NOMO-1 treated with dmso at 0.1 percent for 144 hours (cell line): ENCODE measurements around the gene CISD3.

ENCODE experiments used
- DNase-seq: peaks from one replicate; lab custom pipeline; 2025; ENCODE audit not compliant: unreplicated experiment; lab: John Stamatoyannopoulos, UW

CISD3 gene

GRCh38 chr17:38742411-38743308, 12.5 kb downstream of the CISD3 start:
- DNase-seq, result no peak

GRCh38 chr17:38743556-38744171, 13.5 kb downstream of the CISD3 start:
- DNase-seq, result no peak

DNA sequence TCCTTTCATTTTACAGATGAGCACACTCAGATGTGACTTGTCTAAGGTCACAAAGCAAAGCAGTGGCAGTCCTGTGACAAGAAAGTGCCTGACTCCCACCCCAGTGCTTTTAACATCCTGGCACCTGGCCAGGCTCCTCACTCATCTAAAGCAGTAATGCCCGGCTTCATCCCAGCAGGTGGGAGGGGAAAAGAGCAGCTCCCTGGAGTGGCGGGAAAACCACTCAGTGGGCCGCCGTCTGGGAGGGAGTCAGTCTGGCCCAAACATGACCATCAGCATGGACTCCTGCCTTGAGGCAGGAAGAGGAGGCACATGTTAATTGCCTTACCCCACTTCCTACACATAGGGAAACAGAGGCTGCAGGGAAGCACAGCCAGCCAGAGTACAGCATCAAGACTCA, 15.4 kb downstream of the CISD3 start:
- no peak for DNase-seq

DNA sequence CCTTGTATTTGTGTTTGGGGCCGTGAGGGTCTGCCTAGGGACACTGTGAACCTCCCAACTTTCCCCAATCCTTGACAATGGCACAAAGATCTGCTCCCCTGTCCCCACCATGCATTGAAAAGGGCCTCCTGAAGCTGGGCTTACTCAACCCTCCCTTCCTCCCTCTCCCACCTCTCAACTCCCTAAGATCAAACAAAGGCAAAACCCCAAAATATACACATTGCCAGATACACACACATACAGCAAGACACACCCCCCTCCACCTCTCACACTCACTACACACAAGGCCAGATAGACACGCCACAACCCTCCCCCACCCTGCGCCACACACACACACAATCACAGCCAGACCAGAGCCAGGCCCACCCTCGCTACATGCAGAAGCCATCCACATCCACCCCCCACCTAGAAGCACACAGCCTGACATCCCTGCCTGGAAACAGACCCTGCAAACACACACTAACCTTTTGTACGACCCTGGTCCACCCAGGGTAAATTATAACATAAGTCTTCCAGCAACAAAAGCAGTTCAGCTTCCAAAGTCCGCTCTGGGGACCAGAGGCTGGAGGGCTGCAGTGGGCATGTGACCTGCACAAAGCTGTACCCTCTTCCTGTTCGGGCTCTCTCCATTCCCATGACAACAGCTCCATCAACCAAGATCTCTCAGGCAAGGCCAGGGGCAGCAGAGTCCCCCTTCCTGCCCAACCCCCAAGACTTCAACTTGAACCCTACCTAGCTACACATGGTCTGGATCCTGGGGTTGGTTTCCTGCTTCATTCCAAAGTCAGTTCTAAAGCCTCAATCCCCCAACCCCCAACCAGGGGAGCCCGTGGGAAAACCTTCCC, 16.1 kb downstream of the CISD3 start:
- no peak for DNase-seq

- no peak for DNase-seq
These were observed 16.8 kb downstream of the CISD3 start for GRCh38 chr17:38746849-38747462.

DNA sequence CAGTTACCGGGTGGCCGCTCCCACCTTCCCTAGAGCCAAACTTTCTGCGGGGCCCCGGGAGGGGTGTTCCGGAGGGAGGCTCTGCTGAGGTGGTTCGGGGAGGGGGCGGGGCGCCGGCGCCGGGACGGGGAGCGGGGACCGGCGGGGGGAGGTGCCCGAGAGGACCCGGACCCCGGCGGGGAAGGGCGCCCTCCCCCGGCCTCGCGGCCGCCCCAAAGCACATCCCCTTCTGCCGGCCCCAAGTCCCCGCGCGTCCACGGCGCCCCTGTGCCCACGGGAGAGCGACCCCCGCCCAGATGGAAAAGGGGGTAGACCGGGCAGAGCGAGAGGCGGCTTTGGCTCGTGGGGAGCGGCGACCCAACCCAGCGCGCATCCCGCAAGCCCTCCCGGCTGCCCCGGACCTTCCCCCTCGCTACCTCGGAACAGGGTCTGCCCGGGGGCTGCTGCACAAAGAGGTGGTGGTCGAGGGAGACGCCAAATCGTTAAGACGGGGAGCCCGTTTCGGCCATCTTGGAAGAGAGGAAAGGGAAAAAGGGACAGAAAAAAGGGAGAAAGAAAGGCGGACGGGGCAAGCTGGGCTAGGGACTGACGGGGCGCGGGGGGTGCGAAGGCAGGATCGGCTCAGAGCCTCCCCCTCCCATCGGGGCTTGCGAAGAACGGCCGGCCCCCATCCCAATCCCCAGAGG, 17.5 kb downstream of the CISD3 start:
- no peak for DNase-seq

DNA sequence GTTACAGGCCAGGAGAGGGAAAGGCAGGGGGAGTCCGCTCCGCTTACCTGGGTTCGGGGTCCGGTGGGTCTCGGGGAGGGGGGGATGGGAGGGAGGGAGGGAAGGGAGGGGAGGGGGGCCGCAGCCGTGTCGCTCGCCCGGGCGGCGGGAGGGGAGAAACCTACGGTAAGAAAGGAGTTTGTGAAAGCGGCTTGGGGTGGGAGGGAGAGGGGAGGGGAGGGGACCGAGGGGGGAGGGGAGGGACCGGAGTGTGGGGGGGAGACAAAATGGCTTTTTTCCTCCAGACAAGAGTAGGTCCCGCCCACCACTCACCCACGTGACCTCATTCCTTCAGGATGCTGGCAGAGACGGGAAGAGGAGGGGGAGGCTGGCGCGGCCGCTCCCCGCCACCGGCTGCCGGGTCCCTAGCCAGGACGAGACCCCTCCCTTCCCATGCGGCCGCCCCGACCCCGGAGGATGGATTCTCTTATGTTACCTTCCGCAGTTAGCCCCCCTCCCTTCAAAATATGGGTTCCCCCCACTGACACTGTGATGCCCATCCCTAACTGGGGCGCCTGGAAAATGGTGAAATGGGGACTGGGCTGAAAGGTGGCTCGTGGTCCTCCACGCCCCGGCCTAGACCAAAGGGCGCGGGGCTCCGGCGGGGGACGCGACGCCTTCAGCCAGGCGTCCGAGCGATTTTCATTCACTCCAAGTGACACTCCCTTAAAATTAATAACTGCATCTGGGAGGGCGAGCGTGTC, 18.2 kb downstream of the CISD3 start, which contains the start of gene PCGF2:
TSS of gene PCGF2 (minus strand) at position 188 of the 743 bp plus-strand sequence. CDS start 7,934 bp downstream, outside the sequence.
- no peak for DNase-seq

- no peak for DNase-seq
These were observed 18.7 kb downstream of the CISD3 start for GRCh38 chr17:38748892-38749222.

GRCh38 chr17:38749223-38750043, 19.3 kb downstream of the CISD3 start:
- DNase-seq, result no peak

DNA sequence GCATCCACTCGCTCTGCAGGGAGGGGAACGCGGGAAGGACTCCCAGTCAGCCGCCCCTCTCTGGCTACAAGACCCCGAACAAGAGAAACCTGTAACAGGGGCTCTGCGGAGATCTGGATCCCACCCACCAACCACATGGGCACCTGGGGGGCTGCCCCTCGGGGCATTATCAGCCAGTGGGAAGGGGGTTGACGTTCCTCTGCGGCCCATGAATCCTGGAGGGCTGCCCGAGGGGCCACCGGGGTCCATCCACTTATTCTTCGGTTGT, 19.8 kb downstream of the CISD3 start:
- no peak for DNase-seq

DNA sequence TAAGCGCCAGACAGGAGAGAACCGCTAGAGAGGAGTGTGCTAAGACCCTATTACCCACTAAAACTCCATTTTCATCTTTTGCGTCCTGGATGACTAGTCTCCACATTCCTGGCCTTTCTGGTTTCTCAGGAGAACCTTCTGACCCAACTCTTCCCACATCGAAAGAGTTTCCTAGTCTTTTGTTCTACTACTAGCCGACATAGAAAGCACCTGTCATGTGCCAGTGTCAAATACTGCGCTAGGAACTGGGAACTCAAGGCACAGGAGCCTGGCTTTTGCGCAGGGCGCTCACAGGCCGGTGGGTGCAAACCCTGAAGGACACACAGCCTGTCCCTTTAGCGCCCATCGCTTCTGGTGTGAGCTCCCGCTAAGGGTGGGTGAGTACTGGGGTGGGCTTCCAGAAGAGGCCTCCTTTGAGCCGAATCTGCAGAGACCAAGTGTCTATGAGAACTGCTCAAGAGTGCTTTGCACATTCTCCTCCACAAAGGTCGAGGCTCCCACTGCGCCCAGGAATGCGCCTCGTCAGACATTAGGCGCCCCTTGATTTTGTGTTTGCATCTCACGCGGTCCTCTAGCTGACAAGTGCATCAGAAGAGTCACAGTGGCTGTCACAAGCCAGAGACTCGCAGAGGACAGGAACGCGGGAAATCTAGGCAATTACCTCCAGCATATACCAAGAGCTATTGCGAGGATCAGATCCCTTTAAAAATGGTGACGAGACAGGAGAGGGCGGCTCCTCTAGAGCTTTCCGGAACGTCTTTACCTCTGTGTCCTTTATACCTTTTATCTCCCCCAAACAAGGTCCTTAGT, 20.4 kb downstream of the CISD3 start:
- no peak for DNase-seq

DNA sequence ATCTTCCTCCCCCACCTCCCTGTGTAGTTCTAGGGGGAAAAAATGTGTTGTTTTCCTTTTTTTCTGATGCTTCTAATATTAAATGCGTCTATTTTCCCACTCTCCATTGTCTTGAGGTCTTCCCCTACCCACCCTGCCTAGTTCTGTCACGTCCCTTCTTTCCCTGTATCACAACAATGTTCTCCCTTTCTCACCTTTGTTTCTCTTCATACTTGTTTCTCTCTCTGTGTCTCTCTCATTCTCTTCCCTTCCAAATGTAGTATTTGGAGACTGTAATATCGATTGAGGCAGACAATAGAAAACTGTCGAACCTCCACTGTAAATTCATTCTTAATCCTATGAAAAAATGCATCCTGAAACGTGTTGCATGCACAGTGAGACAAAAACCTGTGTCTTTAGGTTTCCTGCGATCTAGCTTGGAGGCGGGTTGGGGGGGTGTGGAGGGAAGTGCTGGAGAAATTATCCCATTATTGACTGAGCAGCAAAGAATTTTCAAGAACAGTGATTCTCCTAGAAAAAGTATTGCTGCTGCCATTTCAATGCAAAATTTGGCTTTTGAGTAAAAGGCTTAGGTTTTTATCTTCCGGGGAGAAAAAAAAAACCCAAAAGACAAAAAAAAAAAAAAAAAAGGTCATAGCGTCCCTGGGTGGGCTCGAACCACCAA, 21.1 kb downstream of the CISD3 start:
- DNase-seq, result no peak

- peak; percentile 46 for DNase-seq
These were observed 21.7 kb downstream of the CISD3 start for GRCh38 chr17:38751808-38752307.

DNA sequence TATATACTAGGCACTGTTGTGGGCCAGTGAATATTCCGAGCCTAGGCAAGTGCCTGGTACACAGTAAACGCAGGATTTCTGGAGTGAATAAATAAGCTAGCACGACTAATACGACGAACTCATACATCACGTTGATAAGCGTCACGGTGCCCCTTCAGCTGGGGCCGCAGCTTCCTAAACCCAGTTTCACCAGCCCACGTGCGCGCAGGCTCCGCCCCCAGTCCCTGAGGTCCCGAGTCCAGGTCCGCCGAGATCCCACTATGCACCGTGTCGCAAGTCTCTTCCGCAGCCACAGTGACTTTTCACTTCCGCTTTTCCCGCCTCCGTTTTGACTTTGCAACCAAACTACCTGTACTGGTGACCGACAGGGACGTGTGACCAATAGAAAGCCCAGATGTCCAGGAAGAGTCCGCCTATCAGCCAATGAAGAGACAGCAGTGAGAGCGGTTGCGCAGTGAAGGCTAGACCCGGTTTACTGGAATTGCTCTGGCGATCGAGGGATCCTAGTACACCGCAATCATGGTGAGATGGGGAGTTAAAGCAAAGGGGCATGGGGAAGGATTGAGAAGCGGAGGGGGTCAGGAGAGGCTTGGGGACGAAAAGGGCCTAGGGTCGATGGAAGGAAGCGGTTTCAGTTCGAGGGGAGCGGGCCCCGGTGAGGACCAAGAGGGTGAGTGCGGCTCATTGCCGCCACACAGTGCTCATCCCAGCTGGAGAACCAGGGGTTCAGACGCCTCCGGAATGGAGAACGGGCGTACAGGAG, 22.3 kb downstream of the CISD3 start, which contains the start of gene PSMB3:
TSS of gene PSMB3 (plus strand) at position 434 of the 763 bp plus-strand sequence. CDS start at position 520, 86 bp downstream.
- DNase-seq, result peak; percentile 100

DNA sequence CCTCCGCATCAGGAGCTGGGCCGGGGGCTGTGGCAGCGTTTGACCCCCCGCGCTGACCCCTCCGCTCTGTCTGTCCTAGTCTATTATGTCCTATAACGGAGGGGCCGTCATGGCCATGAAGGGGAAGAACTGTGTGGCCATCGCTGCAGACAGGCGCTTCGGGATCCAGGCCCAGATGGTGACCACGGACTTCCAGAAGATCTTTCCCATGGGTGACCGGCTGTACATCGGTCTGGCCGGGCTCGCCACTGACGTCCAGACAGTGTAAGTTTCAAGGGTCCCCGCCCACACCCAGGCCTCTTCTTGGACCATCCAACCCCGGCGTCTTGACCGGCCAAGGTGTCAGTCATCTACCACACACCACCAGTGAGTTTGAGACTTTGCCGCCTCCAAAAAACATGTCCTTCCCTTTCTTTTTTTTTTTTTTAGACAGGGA, 22.9 kb downstream of the CISD3 start:
- DNase-seq, result no peak

DNA sequence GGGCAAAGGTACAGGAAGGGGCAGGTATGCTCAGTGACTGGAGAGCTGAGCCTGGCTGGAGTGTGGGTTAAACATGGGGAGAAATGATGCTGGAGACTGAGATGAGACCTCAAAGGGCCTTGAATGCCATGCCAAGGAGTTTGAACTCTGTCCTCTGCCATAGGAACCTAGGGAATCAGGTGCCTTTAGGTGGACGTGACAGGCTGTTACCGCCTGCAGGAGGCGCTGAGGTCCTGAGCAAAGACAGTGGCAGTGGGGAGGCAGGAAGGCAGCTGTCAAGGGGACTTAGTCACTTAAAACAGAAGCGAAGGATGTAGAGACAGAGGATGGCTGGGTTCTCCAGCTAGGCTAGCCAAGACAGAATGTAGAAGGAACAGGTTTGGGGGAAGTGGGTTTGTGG, 31.5 kb downstream of the CISD3 start:
- no peak for DNase-seq

DNA sequence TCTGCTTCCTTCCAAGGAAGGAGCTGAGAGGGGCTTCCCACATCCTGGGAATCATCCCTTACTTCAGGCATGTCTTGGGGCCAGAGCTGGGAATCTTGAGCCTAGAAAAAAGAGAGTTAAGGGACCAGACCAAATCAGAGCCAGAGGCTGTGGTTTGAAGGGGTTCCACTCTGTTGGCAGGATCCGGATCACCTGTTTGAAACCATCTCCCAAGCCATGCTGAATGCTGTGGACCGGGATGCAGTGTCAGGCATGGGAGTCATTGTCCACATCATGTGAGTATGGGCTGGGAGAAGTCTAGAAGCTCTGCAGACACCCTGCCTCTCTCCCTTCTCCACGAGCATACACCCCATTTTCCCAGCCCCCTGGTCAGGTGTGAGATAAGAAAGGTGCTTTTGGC, 32.1 kb downstream of the CISD3 start:
- DNase-seq, result no peak
